Heart left ventricle (tissue), 16 donors: ENCODE results near the gene RARRES2. TPM values are rescaled to one million over a fixed set of nuclear protein-coding genes. Genes with fewer than 3 reads are reported as not detected.

Experiments used
- ATAC-seq, 4 donors: fragments of 200-7000 bp; cut with Tn5 transposase; one replicate each; pipeline ENCODE4 v1.9.1; 2020 to 2022; ENCODE audit warnings: moderate library complexity in 4 of 4, mild to moderate bottlenecking in 3 of 4, moderate number of reproducible peaks in 1 of 4
- DNase-seq, 5 donors: peaks; one replicate each; pipeline ENCODE4 v3.0.0-alpha.2; 2020
- H3K27ac ChIP-seq, 12 donors: fragments of 200-600 bp; sonication (generic) in 4 of 12; one replicate each; pipeline versions ENCODE4 v1.5.0 to v1.8.0; 2016 to 2022; ENCODE audit warnings: mild to moderate bottlenecking in 2 of 12
- H3K27me3 ChIP-seq, 9 donors: fragments of 200-600 bp; sonication (generic) in 2 of 9; one replicate each; pipeline versions ENCODE4 v1.5.1 to v1.8.0; 2016 to 2022; ENCODE audit warnings: mild to moderate bottlenecking in 3 of 9
- H3K36me3 ChIP-seq, 9 donors: fragments of 200-600 bp; sonication (generic) in 2 of 9; one replicate each; pipeline versions ENCODE4 v1.5.0 to v1.8.0; 2018 to 2022; ENCODE audit warnings: mild to moderate bottlenecking in 2 of 9
- H3K4me1 ChIP-seq, 12 donors: fragments of 200-600 bp; sonication (generic) in 4 of 12; one replicate each; pipeline versions ENCODE4 v1.5.0 to v1.8.0; 2016 to 2022; ENCODE audit warnings: mild to moderate bottlenecking in 3 of 12
- H3K4me3 ChIP-seq, 12 donors: fragments of 200-600 bp; sonication (generic) in 4 of 12; one replicate each; pipeline versions ENCODE4 v1.5.0 to v1.8.0; 2017 to 2022; ENCODE audit warnings: mild to moderate bottlenecking in 9 of 12, moderate library complexity in 4 of 12
- H3K9me3 ChIP-seq, 12 donors: fragments of 200-600 bp; sonication (generic) in 4 of 12; one replicate each; pipeline versions ENCODE4 v1.5.0 to v1.8.0; 2016 to 2022; ENCODE audit warnings: mild to moderate bottlenecking in 1 of 12
- CTCF ChIP-seq, 12 donors: fragments of 200-600 bp; sonication (generic) in 4 of 12; IDR thresholded peaks; one replicate each; pipeline versions ENCODE4 v1.5.0 to v1.8.0; 2018 to 2022; ENCODE audit warnings: antibody characterized with exemption in 12 of 12, mild to moderate bottlenecking in 5 of 12
- POLR2A ChIP-seq, 2 donors: fragments of 450-650 bp; IDR thresholded peaks; one replicate each; pipeline ENCODE4 v1.6.1; 2017; ENCODE audit warnings: antibody characterized with exemption in 2 of 2, mild to moderate bottlenecking in 2 of 2, moderate library complexity in 2 of 2
- WGBS, 4 donors: extraction: QIAGEN DNeasy Blood & Tissue Kit in 2 of 4; methylation state at CpG; one replicate each; pipeline versions ENCODE4 v1.1.5 to v1.1.7; 2013 to 2018; 5-methylcytosine and 5-hydroxymethylcytosine counted together
- intact Hi-C, 10 donors: fragments of 100-400 bp; cut with DNase I; formaldehyde crosslinking; loops; one replicate each; pipeline versions ENCODE4 v1.11.1 to v1.14.2; 2022
- polyA plus RNA-seq, 2 donors: library from polyadenylated mRNA; stranded (reverse); fragments of 200-250 nt; gene quantifications; one replicate each; pipeline ENCODE4 v1.2.3, GENCODE V29; 2013
- total RNA-seq, 9 donors: library from RNA; depleted of rRNA in 2 of 9; stranded (reverse); fragments of >200 nt in 2 of 9; fragmentation: NEBNext Ultra II Directional in 3 of 9; extraction: Animal tissue kit (Norgen Biotek cat#: 25700) in 3 of 9; gene quantifications; one replicate each; pipeline versions ENCODE4 v1.1.0 to v1.2.4, GENCODE V29; 2016 to 2023
- donor health status: ischemic (EF 13 %, LVEDD 7.1; RV severe dilation, severe dysfunction).
- donor health status: healthy with polysubstance abuse.
- donor health status: DM: no; HTN: yes; CAD: no.
- donor health status: DM: no; HTN: no; CAD: no.
- donor health status: ischemic (EF 25% LVEDD 6.9; RV normal size, moderate dysfunction).
- donor health status: ischemic (EF 25% LVEDD 5.7; RV mildly dilated, moderate dysfunction).
- donor health status: healthy.
- donor health status: DM: yes; HTN: yes; CAD: no.
- donor health status: ischemic (EF 35%, LVEDD 5.7; RV mildly dilated, moderate dysfunction).
- donor health status: nonischemic (EF 11% LVEDD 7.7; RV severe dilation, severe dysfunction).
- donor health status: DM: yes; HTN: yes; CAD: no.
- donor health status: PGD.
- donor health status: ischemic (EF 29% LVEDD 5.4; RV normal size, mild dysfunction).
- donor health status: nonischemic (EF 23%, LVEDD 6.1; RV moderate dilation, normal function).

Gene RARRES2
- total and polyA plus RNA-seq, 11 donors, result 3.9 to 108 (median 12.6) TPM

DNA sequence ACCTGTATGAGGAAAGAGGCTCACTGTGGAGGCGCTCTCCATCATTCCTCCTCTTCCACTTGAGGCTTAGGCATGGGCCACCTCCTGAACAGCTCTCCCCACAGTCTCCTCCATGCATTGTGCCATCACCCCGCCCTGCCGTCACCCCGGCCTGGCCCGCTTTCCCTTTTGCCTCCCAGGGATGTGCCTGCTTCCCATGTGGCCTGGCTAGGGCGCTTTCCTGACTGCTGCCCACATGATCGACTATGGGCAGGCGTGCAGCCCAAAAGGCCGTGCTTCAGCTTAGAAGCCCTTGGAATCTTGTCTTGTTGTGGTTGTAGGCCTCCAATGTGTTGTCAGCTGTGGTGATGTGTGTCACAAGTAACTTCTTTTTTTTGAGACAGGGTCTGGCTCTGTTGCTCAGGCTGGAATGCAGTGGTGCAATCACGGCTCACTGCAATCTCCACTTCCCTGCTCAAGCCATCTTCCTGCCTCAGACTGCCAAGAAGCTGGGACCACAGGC is 16.3 kb downstream of the RARRES2 start:
- peak in 1 of 5 donors; percentile 63 for DNase-seq
- peak in 1 of 4 donors; percentile 43 for ATAC-seq
- Histone ChIP-seq H3K27ac (peak overlapping the region in 1 of 12 donors; percentile 46), H3K9me3 (no peaks in the 10 kb centered on the region), H3K4me1 (peaks cover 0 to 34% (median 9%) of the 10 kb centered on the region in 12 donors), H3K36me3 (peaks cover 0 to 4% (median 0%) of the 10 kb centered on the region in 9 donors), H3K4me3 (no peak overlapping the region), H3K27me3 (peaks cover 0 to 16% (median 2%) of the 10 kb centered on the region in 9 donors)
- no peak for TF ChIP-seq CTCF (IDR thresholded peaks at IDR 0.05)
- TF ChIP-seq POLR2A (IDR thresholded peaks at IDR 0.05), result no peak
- WGBS, 4 donors, result 87 to 91% (median 90%) methylated on average over 10 of the region's 10 CpGs
- intact Hi-C loops, result no loop called here

GRCh38 chr7:150324373-150324961 is 17.0 kb downstream of the RARRES2 start:
- H3K36me3 ChIP-seq, result peaks cover 0 to 2% (median 0%) of the 10 kb centered on the region in 9 donors
- TF ChIP-seq CTCF (IDR thresholded peaks at IDR 0.05), result no peak
- no peak for TF ChIP-seq POLR2A (IDR thresholded peaks at IDR 0.05)
- no peak for DNase-seq
- H3K4me1 ChIP-seq, result peaks cover 0 to 34% (median 9%) of the 10 kb centered on the region in 12 donors
- peaks cover 0 to 16% (median 4%) of the 10 kb centered on the region in 9 donors for H3K27me3 ChIP-seq
- ATAC-seq, result no peak
- H3K27ac ChIP-seq, result peak overlapping the region in 2 of 12 donors; percentile 87 to 89
- WGBS, 4 donors, result 65 to 74% (median 69%) methylated on average over 12 of the region's 12 CpGs
- intact Hi-C loops, result no loop called here
- H3K4me3 ChIP-seq, result no peak overlapping the region
- no peaks in the 10 kb centered on the region for H3K9me3 ChIP-seq

GRCh38 chr7:150323682-150324372 is 17.6 kb downstream of the RARRES2 start:
- 24 to 38% (median 30%) methylated on average over 16 of the region's 16 CpGs for WGBS, 4 donors
- Histone ChIP-seq H3K36me3 (peaks cover 0 to 2% (median 0%) of the 10 kb centered on the region in 9 donors), H3K4me3 (peak overlapping the region; percentile 48 to 92 (median 68)), H3K27me3 (peaks cover 0 to 16% (median 4%) of the 10 kb centered on the region in 9 donors), H3K27ac (peak overlapping the region in 8 of 12 donors; percentile 36 to 89 (median 60)), H3K4me1 (peaks cover 0 to 34% (median 9%) of the 10 kb centered on the region in 12 donors), H3K9me3 (no peaks in the 10 kb centered on the region)
- peak in 1 of 4 donors; percentile 30 for ATAC-seq
- DNase-seq, result no peak
- TF ChIP-seq POLR2A (IDR thresholded peaks at IDR 0.05) (no peak), CTCF (IDR thresholded peaks at IDR 0.05) (no peak)
- intact Hi-C loops, result no loop called here
